Hepatocyte (in vitro differentiated cells): ENCODE measurements around the gene CYTH4.

Experiments
- CTCF ChIP-seq: fragments of 200-600 bp; sonication (generic); IDR thresholded peaks from 2 replicates; pipeline ENCODE4 v1.5.1; 2016; ENCODE audit warnings: antibody characterized with exemption, mild to moderate bottlenecking; ENCODE audit not compliant: poor library complexity
- EZH2 ChIP-seq: fragments of 200-600 bp; sonication (generic); IDR thresholded peaks from 2 replicates; pipeline ENCODE4 v1.6.1; 2016; ENCODE audit warnings: antibody characterized with exemption, mild to moderate bottlenecking, borderline replicate concordance

- TF ChIP-seq CTCF (no peak), EZH2 (no peak)
Observed at GRCh38 chr22:37245740-37246139, 36.6 kb upstream of the CYTH4 start.
